ENCODE data around the gene MRPL53. TPM values are rescaled to one million over a fixed set of nuclear protein-coding genes. Genes with fewer than 3 reads are reported as not detected.

Gene MRPL53
- total RNA-seq, result 10 to 100 TPM; 65.7 to 80.7 TPM

DNA sequence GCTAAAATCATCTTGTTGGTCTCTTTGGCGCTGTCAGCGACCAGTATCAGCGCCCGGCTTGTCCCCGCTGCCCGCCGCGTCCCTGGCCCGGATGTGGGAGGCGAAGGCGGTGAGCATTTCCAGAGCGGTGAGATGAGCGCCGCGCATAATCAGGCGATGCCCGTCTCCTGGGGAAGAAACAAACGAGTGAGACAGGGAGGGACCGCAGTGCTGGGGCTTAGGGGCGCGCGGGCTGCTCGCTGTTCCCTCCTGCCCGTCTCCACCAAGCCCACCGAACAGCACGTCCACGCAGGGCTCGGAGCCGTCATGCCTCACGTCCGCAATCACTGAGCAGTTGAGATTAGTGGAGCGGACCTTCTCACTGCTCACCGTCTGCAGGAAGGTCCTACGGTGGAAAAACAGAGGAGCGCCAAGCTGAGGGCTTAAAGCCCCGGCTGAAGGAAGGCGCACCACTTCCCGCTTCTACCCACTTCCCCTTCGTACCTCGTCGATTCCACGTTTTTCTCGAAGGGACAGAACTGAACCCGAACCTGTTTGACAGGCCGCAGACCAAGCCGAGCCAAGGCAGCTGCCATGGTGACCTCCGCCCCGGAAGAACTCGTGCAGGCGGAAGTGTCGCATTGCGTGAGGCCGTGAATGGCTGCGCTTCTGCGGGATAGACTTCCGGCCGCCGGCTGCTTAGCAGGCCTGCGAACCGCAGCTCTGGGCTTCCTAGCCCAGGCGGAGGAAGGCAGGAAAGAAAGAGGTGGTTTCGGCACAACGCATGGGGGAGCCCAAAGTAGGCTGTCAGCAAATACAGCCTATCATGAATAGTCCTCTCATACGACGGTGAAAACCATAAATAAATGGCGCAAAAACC, at the start of gene MRPL53:
Gene MRPL53, minus strand, starts transcription at position 595 of the 859 bp plus-strand sequence. Its CDS starts 20 bp downstream, at position 575.
- Mint-ChIP-seq H3K27ac (peak within 1 kb of the TSS; percentile 96), H3K9me3 (no peaks in the 10 kb centered on the region), H3K36me3 (ENCODE audit: insufficient read depth in 2 of 2) (peaks cover 0 to 8% of the 10 kb centered on the region in 2 donors)

GRCh38 chr2:74516650-74517049, 44.2 kb upstream of the MRPL53 start:
- DNase-seq, result no peak
- Mint-ChIP-seq H3K27ac (no peak overlapping the region), H3K4me3 (peak overlapping the region; percentile 84 to 86), H3K27me3 (ENCODE audit: low read depth) (peaks cover 75% of the 10 kb centered on the region), H3K9me3 (no peaks in the 10 kb centered on the region), H3K4me1 (ENCODE audit: low read depth) (peaks cover 15% of the 10 kb centered on the region), H3K36me3 (ENCODE audit: insufficient read depth in 2 of 2) (peaks cover 3 to 7% of the 10 kb centered on the region in 2 donors)
- no peak for ATAC-seq (replicated peaks in 1 of 2)

More for the DNA sequence above, at the start of gene MRPL53:
- H3K4me3 Mint-ChIP-seq, result peak within 1 kb of the TSS; percentile 99 to 100
- DNase-seq (peak; percentile 96 to 98), ATAC-seq (replicated peaks in 1 of 2) (peak; percentile 95 to 96)
- H3K4me1 Mint-ChIP-seq (ENCODE audit: low read depth), result peaks cover 26% of the 10 kb centered on the region
- no peaks in the 10 kb centered on the region for H3K27me3 Mint-ChIP-seq (ENCODE audit: low read depth)

GRCh38 chr2:74515981-74516633, 43.6 kb upstream of the MRPL53 start:
- Mint-ChIP-seq H3K27me3 (ENCODE audit: low read depth) (peaks cover 81% of the 10 kb centered on the region), H3K4me1 (ENCODE audit: low read depth) (peaks cover 21% of the 10 kb centered on the region), H3K36me3 (ENCODE audit: insufficient read depth in 2 of 2) (peaks cover 3 to 7% of the 10 kb centered on the region in 2 donors), H3K27ac (no peak overlapping the region), H3K4me3 (peak overlapping the region; percentile 84 to 86), H3K9me3 (no peaks in the 10 kb centered on the region)
- DNase-seq (peak; percentile 81 to 85), ATAC-seq (replicated peaks in 1 of 2) (peak; percentile 77 to 82)

- Mint-ChIP-seq H3K27ac (no peak overlapping the region), H3K27me3 (ENCODE audit: low read depth) (peaks cover 80% of the 10 kb centered on the region), H3K36me3 (ENCODE audit: insufficient read depth in 2 of 2) (peaks cover 3 to 7% of the 10 kb centered on the region in 2 donors), H3K4me1 (ENCODE audit: low read depth) (peaks cover 22% of the 10 kb centered on the region), H3K9me3 (no peaks in the 10 kb centered on the region), H3K4me3 (peak overlapping the region; percentile 71 to 86)
- ATAC-seq (replicated peaks in 1 of 2) (peak; percentile 2 to 10), DNase-seq (no peak)
Measured at GRCh38 chr2:74515271-74515980, 42.9 kb upstream of the MRPL53 start.

DNA sequence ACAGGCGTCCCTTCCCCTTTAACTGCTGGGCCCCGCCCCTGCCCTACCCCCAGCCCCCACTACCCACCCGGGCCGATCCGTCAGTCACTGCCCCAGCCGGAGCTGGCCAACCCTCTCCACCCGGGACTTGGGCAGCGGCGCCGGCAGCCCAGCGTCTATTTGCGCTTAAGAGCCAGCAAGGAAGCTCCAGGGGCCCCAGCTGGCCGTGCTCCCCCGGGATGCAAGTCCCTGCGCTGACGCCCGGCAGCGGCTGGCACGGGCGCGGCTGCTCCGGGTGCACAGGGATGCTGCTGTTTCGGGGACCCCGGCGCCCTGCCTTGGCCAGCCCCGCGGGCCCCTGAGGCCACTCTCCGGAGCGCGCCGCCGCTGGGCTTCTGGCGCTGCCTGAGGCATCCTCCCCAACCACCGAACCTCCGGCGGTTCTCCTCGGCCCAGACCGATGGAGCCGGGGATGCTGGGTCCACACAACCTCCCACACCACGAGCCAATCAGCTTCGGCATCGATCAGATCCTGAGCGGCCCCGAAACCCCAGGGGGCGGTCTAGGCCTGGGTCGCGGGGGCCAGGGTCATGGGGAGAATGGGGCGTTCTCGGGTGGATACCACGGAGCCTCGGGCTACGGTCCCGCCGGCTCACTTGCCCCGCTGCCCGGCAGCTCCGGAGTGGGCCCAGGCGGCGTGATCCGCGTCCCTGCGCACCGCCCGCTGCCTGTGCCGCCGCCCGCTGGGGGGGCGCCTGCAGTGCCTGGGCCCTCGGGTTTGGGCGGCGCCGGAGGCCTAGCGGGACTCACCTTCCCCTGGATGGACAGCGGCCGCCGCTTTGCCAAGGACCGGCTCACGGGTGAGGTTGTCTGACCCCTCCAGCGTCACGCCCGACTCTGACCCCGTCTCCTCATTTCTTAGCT, 42.1 kb upstream of the MRPL53 start, which contains the start of gene TLX2:
Gene TLX2, plus strand, starts transcription at position 83 of the 903 bp plus-strand sequence. Its CDS starts 357 bp downstream, at position 440.
- peak in 1 of 2 donors; percentile 29 for DNase-seq
- Mint-ChIP-seq H3K36me3 (ENCODE audit: insufficient read depth in 2 of 2) (peaks cover 3 to 7% of the 10 kb centered on the region in 2 donors), H3K4me1 (ENCODE audit: low read depth) (peaks cover 26% of the 10 kb centered on the region), H3K9me3 (no peaks in the 10 kb centered on the region), H3K27ac (no peak within 1 kb of the TSS), H3K4me3 (peak within 1 kb of the TSS; percentile 71 to 86), H3K27me3 (ENCODE audit: low read depth) (peaks cover 76% of the 10 kb centered on the region)
- ATAC-seq (replicated peaks in 1 of 2), result peak; percentile 22 to 27

- H3K36me3 Mint-ChIP-seq (ENCODE audit: insufficient read depth in 2 of 2), result peaks cover 3 to 7% of the 10 kb centered on the region in 2 donors
- DNase-seq (peak; percentile 54 to 56), ATAC-seq (replicated peaks in 1 of 2) (peak; percentile 49 to 52)
- H3K9me3 Mint-ChIP-seq, result no peaks in the 10 kb centered on the region
- no peak overlapping the region for H3K27ac Mint-ChIP-seq
- peaks cover 30% of the 10 kb centered on the region for H3K4me1 Mint-ChIP-seq (ENCODE audit: low read depth)
- peaks cover 71% of the 10 kb centered on the region for H3K27me3 Mint-ChIP-seq (ENCODE audit: low read depth)
- H3K4me3 Mint-ChIP-seq, result peak overlapping the region; percentile 59 to 71
Measured at GRCh38 chr2:74513605-74514367, 41.3 kb upstream of the MRPL53 start.

DNA sequence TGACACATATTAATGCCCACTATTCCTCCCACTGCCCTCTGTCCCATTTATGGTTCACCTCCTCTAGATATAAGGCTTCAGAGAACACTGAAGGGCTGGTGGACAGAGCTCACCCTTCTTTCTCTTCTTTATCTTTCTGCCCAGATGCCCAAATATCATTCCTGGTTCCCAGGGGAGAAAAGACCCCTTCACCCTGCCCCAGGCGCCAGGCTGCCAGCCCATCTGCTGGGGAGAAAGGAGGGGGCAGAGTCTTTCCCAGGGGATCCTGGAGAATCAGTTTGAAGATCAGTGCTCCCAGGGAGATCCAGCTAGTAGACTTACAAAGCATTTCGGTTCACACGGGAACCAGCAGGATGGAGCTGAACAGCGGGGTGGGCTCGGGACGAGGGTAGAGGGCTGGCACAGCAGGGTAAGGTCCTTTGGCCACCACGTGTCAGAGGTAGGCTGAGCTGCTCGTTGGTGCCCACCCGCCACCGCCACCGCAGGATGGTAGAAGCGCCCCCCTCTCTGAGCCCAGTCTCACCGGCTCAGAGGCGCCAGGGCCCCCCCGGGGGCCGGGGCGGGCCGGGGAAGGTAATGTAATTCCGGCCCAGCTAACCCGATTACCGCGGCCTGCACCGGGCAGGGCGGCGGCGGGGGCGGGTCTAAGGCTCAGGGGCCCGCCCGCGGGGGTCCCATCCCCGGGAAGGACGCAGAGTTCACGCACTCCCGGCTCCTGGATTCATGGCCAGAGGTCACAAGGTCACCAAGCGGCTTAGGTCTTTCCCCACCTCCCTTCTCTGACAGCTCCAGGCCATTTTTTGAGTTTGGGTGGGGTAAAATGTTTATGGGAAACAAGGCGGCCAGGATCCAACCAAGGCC, 40.5 kb upstream of the MRPL53 start:
- peak overlapping the region; percentile 59 to 71 for H3K4me3 Mint-ChIP-seq
- peaks cover 63% of the 10 kb centered on the region for H3K27me3 Mint-ChIP-seq (ENCODE audit: low read depth)
- peaks cover 38% of the 10 kb centered on the region for H3K4me1 Mint-ChIP-seq (ENCODE audit: low read depth)
- ATAC-seq (replicated peaks in 1 of 2), result no peak
- H3K27ac Mint-ChIP-seq, result no peak overlapping the region
- no peak for DNase-seq
- H3K36me3 Mint-ChIP-seq (ENCODE audit: insufficient read depth in 2 of 2), result peaks cover 3 to 7% of the 10 kb centered on the region in 2 donors
- H3K9me3 Mint-ChIP-seq, result no peaks in the 10 kb centered on the region

DNA sequence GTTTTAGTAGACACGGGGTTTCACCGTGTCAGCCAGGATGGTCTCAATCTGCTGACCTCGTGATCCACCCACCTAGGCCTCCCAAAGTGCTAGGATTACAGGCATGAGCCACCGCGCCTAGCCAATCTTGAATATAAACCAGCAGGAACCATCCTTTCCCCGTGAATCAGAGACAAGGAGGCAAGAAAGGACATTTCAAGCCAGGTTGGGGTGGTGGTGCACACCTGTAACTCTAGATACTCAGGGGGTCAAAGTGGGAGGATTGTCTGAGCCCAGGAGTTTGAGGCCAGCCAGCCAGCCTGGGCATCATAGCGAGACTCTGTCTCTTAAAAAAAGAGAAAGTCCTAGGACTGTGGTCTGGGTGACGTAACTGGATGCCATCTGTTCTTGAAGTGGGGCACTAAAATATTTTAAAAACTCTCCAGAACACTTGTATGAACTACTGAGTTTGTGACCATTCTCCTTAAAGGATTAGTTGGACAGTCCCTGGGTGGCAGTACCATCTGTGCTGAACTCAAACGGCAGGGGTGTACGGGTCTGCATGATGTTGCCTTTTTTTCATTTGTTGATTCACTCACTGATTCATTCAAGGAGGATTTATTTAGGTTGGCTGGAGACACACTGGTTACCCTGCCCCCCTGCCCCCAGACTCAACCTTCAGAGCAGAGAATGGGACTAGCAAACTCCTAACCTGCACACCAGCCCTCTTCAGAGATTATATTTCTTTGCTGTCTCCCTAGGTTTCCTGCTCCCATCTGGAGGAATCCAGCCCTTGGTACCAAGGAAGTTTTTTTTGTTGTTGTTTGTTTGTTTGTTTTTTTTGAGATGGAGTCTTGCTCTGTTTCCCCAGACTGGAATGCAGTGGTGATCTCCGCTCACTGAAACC, 38.9 kb upstream of the MRPL53 start:
- no peak for ATAC-seq (replicated peaks in 1 of 2)
- DNase-seq, result no peak
- Mint-ChIP-seq H3K4me3 (peak overlapping the region in 1 of 2 donors; percentile 21), H3K27me3 (ENCODE audit: low read depth) (peaks cover 47% of the 10 kb centered on the region), H3K9me3 (no peaks in the 10 kb centered on the region), H3K27ac (no peak overlapping the region), H3K4me1 (ENCODE audit: low read depth) (peaks cover 44% of the 10 kb centered on the region), H3K36me3 (ENCODE audit: insufficient read depth in 2 of 2) (peaks cover 3 to 6% of the 10 kb centered on the region in 2 donors)

DNA sequence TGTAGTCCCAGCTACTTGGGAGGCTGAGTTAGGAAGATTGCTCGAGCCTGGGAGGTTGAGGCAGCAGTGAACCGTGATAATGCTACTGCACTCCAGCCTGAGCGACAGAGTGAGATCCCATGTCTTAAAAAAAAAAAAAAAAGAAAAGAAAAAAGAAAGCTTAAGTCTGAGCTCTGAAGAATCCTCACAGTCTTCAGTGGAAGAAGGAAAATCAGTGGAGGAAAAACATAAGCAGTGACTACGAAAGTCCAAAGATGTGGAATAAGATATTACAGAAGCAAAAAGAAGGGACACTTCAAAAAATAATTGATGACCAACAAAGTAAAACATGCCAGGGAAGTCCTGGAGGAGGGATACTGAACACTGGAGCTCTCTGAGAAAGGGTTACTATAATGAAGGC, 37.8 kb upstream of the MRPL53 start:
- ATAC-seq (replicated peaks in 1 of 2) (no peak), DNase-seq (no peak)
- H3K4me3 Mint-ChIP-seq, result peak overlapping the region in 1 of 2 donors; percentile 52
- peaks cover 41% of the 10 kb centered on the region for H3K27me3 Mint-ChIP-seq (ENCODE audit: low read depth)
- no peaks in the 10 kb centered on the region for H3K9me3 Mint-ChIP-seq
- H3K36me3 Mint-ChIP-seq (ENCODE audit: insufficient read depth in 2 of 2), result peaks cover 3 to 9% of the 10 kb centered on the region in 2 donors
- H3K27ac Mint-ChIP-seq, result no peak overlapping the region
- peaks cover 46% of the 10 kb centered on the region for H3K4me1 Mint-ChIP-seq (ENCODE audit: low read depth)

GRCh38 chr2:74507926-74508520, 35.5 kb upstream of the MRPL53 start:
- peak; percentile 32 to 34 for DNase-seq
- H3K4me3 Mint-ChIP-seq, result peak overlapping the region; percentile 90 to 92
- H3K27me3 Mint-ChIP-seq (ENCODE audit: low read depth), result peaks cover 42% of the 10 kb centered on the region
- peaks cover 6 to 15% of the 10 kb centered on the region in 2 donors for H3K36me3 Mint-ChIP-seq (ENCODE audit: insufficient read depth in 2 of 2)
- peak overlapping the region; percentile 98 for H3K27ac Mint-ChIP-seq
- H3K9me3 Mint-ChIP-seq, result no peaks in the 10 kb centered on the region
- ATAC-seq (replicated peaks in 1 of 2), result peak in 1 of 2 donors; percentile 16
- peaks cover 64% of the 10 kb centered on the region for H3K4me1 Mint-ChIP-seq (ENCODE audit: low read depth)
